Activated CD4-positive, alpha-beta T cell treated with anti-CD3 and anti-CD28 coated beads, Interleukin-2, amount 50 U/mL, for 4 hours (primary cell): Measurements from ENCODE around the gene ACTN1.
"Not testable (repeated sequence)": the region's sequence is repeated elsewhere in the genome, so short reads cannot be mapped to it uniquely, and the experiment has no call there.

Experiments
- DNase-seq, 2 experiments: peaks; one replicate each; pipeline ENCODE4 v3.0.0-alpha.2; 2020

ACTN1 gene

GRCh38 chr14:68979021-68979721 is at the start of gene ACTN1:
Gene ACTN1, minus strand, starts transcription at chr14:68979302. Its CDS starts 246 bp downstream, at chr14:68979056.
- peak; percentile 47 to 54 for DNase-seq

- no peak for DNase-seq
These were observed 48.3 kb upstream of the ACTN1 start for GRCh38 chr14:69027242-69027913.

- no peak for DNase-seq
These were observed 43.9 kb upstream of the ACTN1 start for GRCh38 chr14:69023035-69023434.

- not testable (repeated sequence) for DNase-seq
These were observed 43.0 kb upstream of the ACTN1 start for GRCh38 chr14:69022093-69022492.

- DNase-seq = no peak
These were observed 38.6 kb upstream of the ACTN1 start for GRCh38 chr14:69017706-69018105.

- DNase-seq = no peak
These were observed 35.7 kb upstream of the ACTN1 start for GRCh38 chr14:69014829-69015259.

- DNase-seq = no peak
These were observed 35.1 kb upstream of the ACTN1 start for GRCh38 chr14:69013943-69014782.

GRCh38 chr14:69012256-69012953 is 33.3 kb upstream of the ACTN1 start:
- DNase-seq = no peak

GRCh38 chr14:69010648-69011047 is 31.5 kb upstream of the ACTN1 start:
- no peak for DNase-seq

- DNase-seq = no peak
These were observed 29.4 kb upstream of the ACTN1 start for GRCh38 chr14:69008421-69008884.

GRCh38 chr14:69006346-69006745 is 27.2 kb upstream of the ACTN1 start:
- no peak for DNase-seq

- no peak for DNase-seq
These were observed 26.5 kb upstream of the ACTN1 start for GRCh38 chr14:69005432-69006148.

GRCh38 chr14:69004731-69005431 is 25.8 kb upstream of the ACTN1 start:
- DNase-seq = no peak

GRCh38 chr14:69003626-69004025 is 24.5 kb upstream of the ACTN1 start:
- DNase-seq = no peak

GRCh38 chr14:69002069-69002468 is 23.0 kb upstream of the ACTN1 start:
- no peak for DNase-seq

GRCh38 chr14:69001375-69001774 is 22.3 kb upstream of the ACTN1 start:
- no peak for DNase-seq

GRCh38 chr14:68998062-68998461 is 19.0 kb upstream of the ACTN1 start:
- no peak for DNase-seq

GRCh38 chr14:68995731-68996130 is 16.6 kb upstream of the ACTN1 start:
- no peak for DNase-seq

GRCh38 chr14:68994056-68994455 is 15.0 kb upstream of the ACTN1 start:
- DNase-seq = no peak

- DNase-seq = no peak
These were observed 8.5 kb upstream of the ACTN1 start for GRCh38 chr14:68987653-68988036.

- DNase-seq = no peak
These were observed 8.0 kb upstream of the ACTN1 start for GRCh38 chr14:68986926-68987652.
